Neuronal stem cell (in vitro differentiated cells): ENCODE results near the gene NAB2.

Experiments
- DNase-seq: peaks from one replicate; pipeline ENCODE4 v3.0.0-alpha.2; 2013; ENCODE audit warnings: low spot score
- H2AFZ ChIP-seq: one replicate; pipeline ENCODE4 v1.6.1; 2013; ENCODE audit warnings: mild to moderate bottlenecking, low read length, inconsistent platforms
- H2AK5ac ChIP-seq: 2 replicates; pipeline ENCODE4 v1.6.1; 2013; ENCODE audit warnings: low read depth, mild to moderate bottlenecking, inconsistent platforms, low read length, moderate library complexity, mixed read lengths
- H2BK120ac ChIP-seq: 2 replicates; pipeline ENCODE4 v1.6.1; 2013; ENCODE audit warnings: low read depth, mild to moderate bottlenecking, inconsistent platforms, low read length, moderate library complexity, mixed read lengths
- H2BK12ac ChIP-seq: one replicate; pipeline ENCODE4 v1.6.1; 2013; ENCODE audit warnings: low read length, inconsistent platforms
- H2BK15ac ChIP-seq: 2 replicates; pipeline ENCODE4 v1.6.1; 2013; ENCODE audit warnings: mild to moderate bottlenecking, low read length, inconsistent platforms, mixed read lengths
- H2BK5ac ChIP-seq: one replicate; pipeline ENCODE4 v1.6.1; 2013; ENCODE audit warnings: inconsistent platforms, mild to moderate bottlenecking, low read length, moderate library complexity
- H3K14ac ChIP-seq: one replicate; pipeline ENCODE4 v1.6.1; 2013; ENCODE audit warnings: low read length, inconsistent platforms
- H3K18ac ChIP-seq: 2 replicates; pipeline ENCODE4 v1.6.1; 2013; ENCODE audit warnings: low read length, inconsistent platforms
- H3K23ac ChIP-seq: 2 replicates; pipeline ENCODE4 v1.6.1; 2013; ENCODE audit warnings: low read depth, mild to moderate bottlenecking, mixed read lengths, low read length, inconsistent platforms; ENCODE audit not compliant: poor library complexity
- H3K27ac ChIP-seq: replicated peaks from 3 replicates; pipeline ENCODE4 v1.5.1; 2013; ENCODE audit warnings: low read length, inconsistent platforms
- H3K27me3 ChIP-seq, 3 experiments: 2 replicates each; pipeline ENCODE4 v1.6.1; 2013; ENCODE audit warnings: low read length in 3 of 3, mild to moderate bottlenecking in 2 of 3, inconsistent platforms in 1 of 3, low read depth in 1 of 3, mixed read lengths in 1 of 3, moderate library complexity in 1 of 3; ENCODE audit not compliant: control insufficient read depth in 3 of 3, insufficient read depth in 3 of 3
- H3K36me3 ChIP-seq, 2 donors: replicated peaks in 1 of 2; 2 replicates each; pipeline ENCODE4 v1.6.1; 2013; ENCODE audit warnings: low read length in 2 of 2; ENCODE audit not compliant: control insufficient read depth in 2 of 2, insufficient read depth in 2 of 2
- H3K4ac ChIP-seq: 2 replicates; pipeline ENCODE4 v1.6.1; 2013; ENCODE audit warnings: inconsistent platforms, mild to moderate bottlenecking, low read length, moderate library complexity
- H3K4me1 ChIP-seq, 2 donors: 1 replicate in 1 of 2; 2 replicates in 1 of 2; pipeline ENCODE4 v1.6.1; 2013; ENCODE audit warnings: low read length in 2 of 2, low read depth in 1 of 2; ENCODE audit not compliant: control insufficient read depth in 2 of 2, insufficient read depth in 1 of 2
- H3K4me2 ChIP-seq: one replicate; pipeline ENCODE4 v1.6.1; 2013; ENCODE audit warnings: mild to moderate bottlenecking, low read length, inconsistent platforms; ENCODE audit not compliant: insufficient read depth, poor library complexity, severe bottlenecking
- H3K4me3 ChIP-seq, 2 donors: 2 replicates each; pipeline ENCODE4 v1.5.1; 2013; ENCODE audit warnings: low read length in 2 of 2, mild to moderate bottlenecking in 2 of 2, inconsistent platforms in 1 of 2, moderate library complexity in 1 of 2
- H3K79me1 ChIP-seq: one replicate; pipeline ENCODE4 v1.6.1; 2013; ENCODE audit warnings: low read depth, mild to moderate bottlenecking, inconsistent platforms, low read length, moderate library complexity
- H3K9ac ChIP-seq: one replicate; pipeline ENCODE4 v1.6.1; 2013; ENCODE audit warnings: mild to moderate bottlenecking, low read depth, low read length, inconsistent platforms; ENCODE audit not compliant: poor library complexity
- H3K9me3 ChIP-seq, 2 donors: replicated peaks in 1 of 2; 2 replicates each; pipeline versions ENCODE3 to v1.6.1; 2013; ENCODE audit warnings: low read length in 2 of 2, mild to moderate bottlenecking in 2 of 2, inconsistent platforms in 1 of 2, low read depth in 1 of 2, mixed read lengths in 1 of 2, moderate library complexity in 1 of 2; ENCODE audit not compliant: control insufficient read depth in 2 of 2, insufficient read depth in 1 of 2
- H4K8ac ChIP-seq: one replicate; pipeline ENCODE4 v1.6.1; 2013; ENCODE audit warnings: low read depth, mild to moderate bottlenecking, inconsistent platforms, low read length, moderate library complexity
- H4K91ac ChIP-seq: one replicate; pipeline ENCODE4 v1.6.1; 2013; ENCODE audit warnings: low read length, low read depth, mild to moderate bottlenecking, inconsistent platforms; ENCODE audit not compliant: poor library complexity
- WGBS, 2 donors: extraction: QIAGEN DNeasy Blood & Tissue Kit; methylation state at CpG; one replicate each; pipeline ENCODE4 v1.1.7; 2013; ENCODE audit warnings: missing lambda C conversion rate in 2 of 2, mixed read lengths in 1 of 2; ENCODE audit not compliant: insufficient read length in 2 of 2, insufficient replicate concordance in 1 of 2; ENCODE audit errors: extremely low coverage in 2 of 2; 5-methylcytosine and 5-hydroxymethylcytosine counted together

NAB2 gene

GRCh38 chr12:57124261-57124877 lies 35.5 kb downstream of the NAB2 start:
- WGBS, 2 donors = no CpG with 5 or more reads among the region's 10 CpGs
- Histone ChIP-seq H3K27me3 (no peaks in the 10 kb centered on the region), H3K23ac (no peak overlapping the region), H3K4me3 (no peak overlapping the region), H3K4ac (no peak overlapping the region), H3K79me1 (no peaks in the 10 kb centered on the region), H4K8ac (no peak overlapping the region), H3K4me2 (no peak overlapping the region), H3K9me3 (peaks cover 2% of the 10 kb centered on the region in 2 donors), H3K27ac (no peak overlapping the region), H2BK5ac (no peak overlapping the region), H4K91ac (no peak overlapping the region), H2BK15ac (no peak overlapping the region), H2AK5ac (no peak overlapping the region), H3K4me1 (peaks cover 6 to 9% of the 10 kb centered on the region in 2 donors), H2BK12ac (no peak overlapping the region), H2BK120ac (no peak overlapping the region), H3K36me3 (no peaks in the 10 kb centered on the region), H3K18ac (no peak overlapping the region), H3K14ac (no peak overlapping the region), H3K9ac (no peak overlapping the region), H2AFZ (no peak overlapping the region)
- DNase-seq = peak; percentile 69

GRCh38 chr12:57126061-57126460 lies 37.1 kb downstream of the NAB2 start:
- peaks cover 1 to 2% of the 10 kb centered on the region in 2 donors for H3K9me3 ChIP-seq
- no peaks in the 10 kb centered on the region for H3K27me3 ChIP-seq
- H4K91ac ChIP-seq = no peak overlapping the region
- H3K79me1 ChIP-seq = no peaks in the 10 kb centered on the region
- H3K4ac ChIP-seq = no peak overlapping the region
- H3K23ac ChIP-seq = no peak overlapping the region
- no peak overlapping the region for H3K4me3 ChIP-seq
- H2BK5ac ChIP-seq = no peak overlapping the region
- H2AK5ac ChIP-seq = no peak overlapping the region
- no CpG with 5 or more reads among the region's 11 CpGs for WGBS, 2 donors
- no peak overlapping the region for H3K18ac ChIP-seq
- H2AFZ ChIP-seq = no peak overlapping the region
- H2BK120ac ChIP-seq = no peak overlapping the region
- H2BK12ac ChIP-seq = no peak overlapping the region
- no peak overlapping the region for H3K27ac ChIP-seq
- no peak overlapping the region for H3K4me2 ChIP-seq
- H2BK15ac ChIP-seq = no peak overlapping the region
- H3K4me1 ChIP-seq = peaks cover 12 to 21% of the 10 kb centered on the region in 2 donors
- H3K36me3 ChIP-seq = no peaks in the 10 kb centered on the region
- DNase-seq = no peak
- no peak overlapping the region for H4K8ac ChIP-seq
- no peak overlapping the region for H3K9ac ChIP-seq
- H3K14ac ChIP-seq = no peak overlapping the region

GRCh38 chr12:57126561-57126960 lies 37.6 kb downstream of the NAB2 start:
- Histone ChIP-seq H3K79me1 (no peaks in the 10 kb centered on the region), H4K8ac (no peak overlapping the region), H3K4ac (no peak overlapping the region), H2BK5ac (no peak overlapping the region), H2AK5ac (no peak overlapping the region), H2BK12ac (no peak overlapping the region), H3K36me3 (peaks cover 0 to 5% of the 10 kb centered on the region in 2 donors), H3K4me3 (peak overlapping the region in 1 of 2 donors; percentile 82), H3K9me3 (peaks cover 0 to 2% of the 10 kb centered on the region in 2 donors), H3K4me1 (peaks cover 12 to 25% of the 10 kb centered on the region in 2 donors), H2BK15ac (no peak overlapping the region), H3K9ac (no peak overlapping the region), H3K23ac (no peak overlapping the region), H2BK120ac (no peak overlapping the region), H3K18ac (no peak overlapping the region), H2AFZ (no peak overlapping the region), H3K27ac (no peak overlapping the region), H3K4me2 (no peak overlapping the region), H3K14ac (no peak overlapping the region), H4K91ac (no peak overlapping the region), H3K27me3 (no peaks in the 10 kb centered on the region)
- no peak for DNase-seq
- no CpG with 5 or more reads among the region's 7 CpGs for WGBS, 2 donors

- Histone ChIP-seq H4K8ac (no peak overlapping the region), H3K18ac (peak overlapping the region; percentile 93), H2AFZ (peak overlapping the region; percentile 98), H3K27ac (no peak overlapping the region), H3K4me1 (peaks cover 17 to 31% of the 10 kb centered on the region in 2 donors), H3K14ac (no peak overlapping the region), H4K91ac (no peak overlapping the region), H3K4ac (no peak overlapping the region), H3K27me3 (no peaks in the 10 kb centered on the region), H2BK120ac (no peak overlapping the region), H2BK12ac (no peak overlapping the region), H2BK15ac (peak overlapping the region; percentile 65), H3K9me3 (peaks cover 0 to 2% of the 10 kb centered on the region in 2 donors), H3K9ac (peak overlapping the region; percentile 82), H3K4me2 (peak overlapping the region; percentile 86), H2BK5ac (peak overlapping the region; percentile 95), H3K4me3 (peak overlapping the region; percentile 82 to 96), H3K23ac (no peak overlapping the region), H3K36me3 (peaks cover 0 to 9% of the 10 kb centered on the region in 2 donors), H2AK5ac (peak overlapping the region; percentile 64), H3K79me1 (peaks cover 2% of the 10 kb centered on the region)
- peak; percentile 71 for DNase-seq
- WGBS, 2 donors = no CpG with 5 or more reads among the region's 26 CpGs
Observed at GRCh38 chr12:57127101-57127725, 38.3 kb downstream of the NAB2 start.
